GM19463 (cell line): ENCODE measurements around the gene CACNA2D2.

Source experiments
- ATAC-seq: cut with Tn5 transposase; IDR thresholded peaks from one replicate; pipeline ENCODE4 v1.9.1; 2021; ENCODE audit warnings: mild to moderate bottlenecking, moderate library complexity; ENCODE audit not compliant: unreplicated experiment

The CACNA2D2 gene

GRCh38 chr3:50319894-50320625 is 183.4 kb downstream of the CACNA2D2 start:
- no peak for ATAC-seq

- ATAC-seq: no peak
Observed at GRCh38 chr3:50319181-50319893, 184.1 kb downstream of the CACNA2D2 start.

- ATAC-seq: no peak
Observed at GRCh38 chr3:50318615-50319014, 184.8 kb downstream of the CACNA2D2 start.

GRCh38 chr3:50318163-50318562 is 185.3 kb downstream of the CACNA2D2 start:
- ATAC-seq: no peak

- ATAC-seq: no peak
Observed at GRCh38 chr3:50317300-50317699, 186.1 kb downstream of the CACNA2D2 start.

GRCh38 chr3:50316657-50317242 is 186.7 kb downstream of the CACNA2D2 start:
- ATAC-seq: no peak

GRCh38 chr3:50314816-50315215 is 188.6 kb downstream of the CACNA2D2 start:
- no peak for ATAC-seq

- no peak for ATAC-seq
Observed at GRCh38 chr3:50314342-50314741, 189.1 kb downstream of the CACNA2D2 start.
